K562 (cell line): ENCODE results near the gene CTAGE1. TPM values are rescaled to one million over a fixed set of nuclear protein-coding genes. Genes with fewer than 3 reads are reported as not detected.

Experiments used
- ATAC-seq: fragments of 200-7000 bp; cut with Tn5 transposase; 3 replicates; pipeline ENCODE4 v1.9.1; 2020; ENCODE audit warnings: moderate library complexity
- BruUV-seq: library from RNA; stranded (reverse); fragments of 400-500 nt; replicated peaks from 2 replicates; lab custom pipeline; 2021; lab: Mats Ljungman, UMichigan
- CTCF ChIA-PET: fragments of 300-600 bp; formaldehyde crosslinking; extraction: SDS; loops from one replicate; lab custom pipeline; 2021; ENCODE audit warnings: low intra/inter-chr PET ratio; lab: Yijun Ruan, JAX
- POLR2A ChIA-PET: fragments of 300-600, 350-650 bp; sonication (Branson Sonifier 250); formaldehyde crosslinking; extraction: SDS; loops from one replicate; lab custom pipeline; 2021; ENCODE audit warnings: antibody characterized with exemption, inconsistent platforms; lab: Yijun Ruan, JAX
- DNase-seq, 4 experiments: peaks; one replicate each; pipeline versions ENCODE4 v3.0.0 to v3.0.0-alpha.2; 2011 to 2018; ENCODE audit warnings: low spot score in 3 of 4, mixed read lengths in 3 of 4; ENCODE audit errors: extremely low read depth in 1 of 4
- FAIRE-seq: peaks from 2 replicates; lab custom pipeline; 2011; peaks lifted over from hg19 to GRCh38; lab: Jason Lieb, UNC
- H2AFZ ChIP-seq: 2 replicates; pipeline ENCODE4 v1.6.0; 2011; ENCODE audit warnings: low read depth, low read length, control low read depth, inconsistent platforms
- H3K27ac ChIP-seq: fragments of 200-600 bp; 3 replicates; pipeline ENCODE4 v1.8.0; 2011; ENCODE audit warnings: low read depth, mild to moderate bottlenecking, control low read depth, inconsistent platforms, low read length, moderate library complexity, mixed read lengths; ENCODE audit errors: extremely low read depth
- H3K27me3 ChIP-seq, 2 experiments: fragments of 300-600 bp in 1 of 2; 2 replicates in 1 of 2; 3 replicates in 1 of 2; pipeline versions ENCODE4 v1.6.0 to v1.8.0; 2011; ENCODE audit warnings: inconsistent platforms in 2 of 2, low read length in 2 of 2, mild to moderate bottlenecking in 1 of 2, mixed read lengths in 1 of 2, moderate library complexity in 1 of 2; ENCODE audit not compliant: control insufficient read depth in 2 of 2, insufficient read depth in 2 of 2
- H3K36me3 ChIP-seq: fragments of 300-600 bp; 3 replicates; pipeline ENCODE4 v1.8.0; 2011; ENCODE audit warnings: mild to moderate bottlenecking, low read length, inconsistent platforms; ENCODE audit not compliant: control insufficient read depth, insufficient read depth
- H3K4me1 ChIP-seq, 2 experiments: fragments of 200-600 bp in 1 of 2; replicated peaks in 1 of 2; 2 replicates in 1 of 2; 3 replicates in 1 of 2; pipeline versions ENCODE4 v1.5.1 to v1.8.0; 2011; ENCODE audit warnings: inconsistent platforms in 2 of 2, low read length in 2 of 2, mild to moderate bottlenecking in 1 of 2, mixed read lengths in 1 of 2, moderate library complexity in 1 of 2; ENCODE audit not compliant: control insufficient read depth in 2 of 2, insufficient read depth in 2 of 2
- H3K4me2 ChIP-seq: 2 replicates; pipeline ENCODE4 v1.6.1; 2011; ENCODE audit warnings: low read length, control low read depth, inconsistent platforms, mixed read lengths; ENCODE audit not compliant: insufficient read depth
- H3K4me3 ChIP-seq: fragments of 200-600 bp; sonication (generic), shearing (Covaris generic); 2 replicates; pipeline ENCODE4 v1.5.1; 2016; ENCODE audit warnings: control low read depth, inconsistent platforms
- H3K79me2 ChIP-seq: fragments of 200-600 bp; 3 replicates; pipeline ENCODE4 v1.8.0; 2011; ENCODE audit warnings: low read length, inconsistent platforms; ENCODE audit not compliant: control insufficient read depth, insufficient read depth
- H3K9ac ChIP-seq, 2 experiments: 2 replicates each; pipeline versions ENCODE4 v1.6.0 to v1.6.1; 2011; ENCODE audit warnings: low read depth in 2 of 2, low read length in 2 of 2, control low read depth in 1 of 2, inconsistent platforms in 1 of 2, mild to moderate bottlenecking in 1 of 2, mixed read lengths in 1 of 2; ENCODE audit not compliant: insufficient read depth in 1 of 2
- H3K9me1 ChIP-seq: one replicate; pipeline ENCODE4 v1.6.0; 2011; ENCODE audit warnings: inconsistent platforms, mild to moderate bottlenecking, low read length, moderate library complexity; ENCODE audit not compliant: control insufficient read depth, insufficient read depth
- H3K9me3 ChIP-seq: replicated peaks from 2 replicates; pipeline ENCODE4 v1.5.1; 2011; ENCODE audit warnings: low read depth, low read length, inconsistent platforms; ENCODE audit not compliant: control insufficient read depth, insufficient read depth
- H4K20me1 ChIP-seq: replicated peaks from 2 replicates; pipeline ENCODE4 v1.6.1; 2011; ENCODE audit warnings: low read length, inconsistent platforms, mixed read lengths; ENCODE audit not compliant: control insufficient read depth, insufficient read depth
- ATF4 ChIP-seq: fragments of 450-650 bp; formaldehyde crosslinking; IDR thresholded peaks from 2 replicates; pipeline ENCODE4 v1.4.0; 2022; ENCODE audit warnings: mild to moderate bottlenecking, moderate library complexity
- CHD1 ChIP-seq: fragments of 200-600 bp; sonication (generic); IDR thresholded peaks from one replicate; pipeline ENCODE4 v1.6.1; 2012; ENCODE audit warnings: mild to moderate bottlenecking, moderate library complexity, low read length, inconsistent platforms
- ELF1 ChIP-seq: fragments of 200-800 bp; sonication (Bioruptor generic); IDR thresholded peaks from 2 replicates; pipeline ENCODE4 v1.6.1; 2016; ENCODE audit warnings: missing genetic modification characterization, missing compliant biosample characterization
- HMGXB4 ChIP-seq: sonication (generic); formaldehyde crosslinking; IDR thresholded peaks from 2 replicates; pipeline ENCODE4 v1.8.1; 2023; ENCODE audit warnings: mild to moderate bottlenecking, missing genetic modification reagents
- HNRNPL ChIP-seq: fragments of 200-400 bp; formaldehyde crosslinking; IDR thresholded peaks from 2 replicates; pipeline ENCODE4 v1.6.1; 2017; ENCODE audit warnings: low read depth, mild to moderate bottlenecking, low read length
- KAT7 ChIP-seq: sonication (generic); formaldehyde crosslinking; IDR thresholded peaks from 2 replicates; pipeline ENCODE4 v1.8.0; 2022; ENCODE audit warnings: missing genetic modification reagents, mild to moderate bottlenecking, borderline replicate concordance
- NCOA4 ChIP-seq: fragments of 450-650 bp; IDR thresholded peaks from 2 replicates; pipeline ENCODE4 v1.6.1; 2018; ENCODE audit warnings: mild to moderate bottlenecking; ENCODE audit not compliant: partially characterized antibody
- RUNX1 ChIP-seq: sonication (generic); IDR thresholded peaks from 2 replicates; pipeline ENCODE4 v1.6.1; 2016; ENCODE audit warnings: antibody characterized with exemption, low read depth
- SRSF9 ChIP-seq: fragments of 200-400 bp; formaldehyde crosslinking; IDR thresholded peaks from 2 replicates; pipeline ENCODE4 v1.6.1; 2017; ENCODE audit warnings: low read depth, low read length, borderline replicate concordance
- THRA ChIP-seq: fragments of 450-650 bp; IDR thresholded peaks from 2 replicates; pipeline ENCODE4 v1.6.1; 2017; ENCODE audit warnings: mild to moderate bottlenecking, moderate library complexity
- USF2 ChIP-seq: sonication (generic); formaldehyde crosslinking; IDR thresholded peaks from 2 replicates; pipeline ENCODE4 v1.5.0; 2020; ENCODE audit warnings: missing genetic modification reagents
- ZFPM2 ChIP-seq: fragments of 250-450 bp; sonication (Bioruptor Pico); IDR thresholded peaks from 2 replicates; pipeline ENCODE4 v1.5.1; 2022; ENCODE audit warnings: mild to moderate bottlenecking
- ZNF408 ChIP-seq: fragments of 250-450 bp; sonication (Bioruptor Pico); IDR thresholded peaks from 2 replicates; pipeline ENCODE4 v1.4.0; 2020; ENCODE audit warnings: low read depth, mild to moderate bottlenecking, moderate library complexity
- ZNF655 ChIP-seq: fragments of 250-450 bp; sonication (Bioruptor Pico); IDR thresholded peaks from 2 replicates; pipeline ENCODE4 v1.5.0; 2021
- WGBS: fragments of 100-300 bp; shearing (Covaris generic); methylation state at CpG from one replicate; pipeline ENCODE4 v1.1.6; 2016; ENCODE audit warnings: low coverage, mixed read lengths; ENCODE audit not compliant: insufficient coverage; ENCODE audit errors: missing lambda C conversion rate; 5-methylcytosine and 5-hydroxymethylcytosine counted together
- in situ Hi-C: fragments of 300-500 bp; cut with MboI; formaldehyde crosslinking; loops from 4 replicates; pipeline ENCODE4 v1.15.0; 2018; ENCODE audit warnings: inconsistent platforms, mixed read lengths
- intact Hi-C: fragments of 100-400 bp; cut with micrococcal nuclease; formaldehyde crosslinking; loops from 2 replicates; pipeline ENCODE4 v1.14.2; 2022
- polyA plus RNA-seq, 8 experiments: library from polyadenylated mRNA; depleted of rRNA in 4 of 8; stranded (reverse) in 5 of 8; unstranded in 3 of 8; fragments of >200 nt; fragmentation: Nextera tagmentation in 2 of 8; fragmentation: Illumina TruSeq in 1 of 8; extraction: Ambion mirVana in 2 of 8; extraction: Trizol in 1 of 8; gene quantifications; 2 replicates each; pipeline versions ENCODE4 v1.2.1 to v1.2.3, GENCODE V29; 2011 to 2014; ENCODE audit warnings: inconsistent platforms in 1 of 8, missing spikeins in 1 of 8
- total RNA-seq, 7 experiments: library from RNA; depleted of rRNA in 6 of 7; stranded (reverse); fragments of >200 nt in 6 of 7; fragmentation: Illumina TruSeq in 2 of 7; extraction: Trizol in 2 of 7; gene quantifications; 2 replicates each; pipeline versions ENCODE4 v1.2.1 to v1.2.3, GENCODE V29; 2011 to 2021; ENCODE audit warnings: low replicate concordance in 1 of 7

Gene CTAGE1
- total and polyA plus RNA-seq, 9 of the 15 experiments (the other 6 are each of a cell fraction or from before 2014, with no cell fraction given): not detected

GRCh38 chr18:22422909-22423548 lies 5.3 kb upstream of the CTAGE1 start:
- no peak for FAIRE-seq
- in situ Hi-C loops (no loop called here), intact Hi-C loops (no loop called here)
- no peak for DNase-seq
- no peaks in the 10 kb centered on the region for H3K79me2 ChIP-seq
- no peak for ATAC-seq
- H3K4me3 ChIP-seq: no peak overlapping the region
- no peak overlapping the region for H2AFZ ChIP-seq
- TF ChIP-seq RUNX1 (no peak), ZNF408 (CRISPR knock-in tag) (no peak), USF2 (no peak), ATF4 (no peak), HNRNPL (no peak), SRSF9 (no peak), ZNF655 (CRISPR knock-in tag) (no peak), ZFPM2 (CRISPR knock-in tag) (no peak), HMGXB4 (CRISPR knock-in tag) (no peak), KAT7 (CRISPR knock-in tag) (no peak), NCOA4 (no peak), THRA (no peak), CHD1 (no peak), ELF1 (no peak)
- no peaks in the 10 kb centered on the region for H3K9me1 ChIP-seq
- H4K20me1 ChIP-seq: no peaks in the 10 kb centered on the region
- ChIA-PET CTCF (no interaction called here), POLR2A (interaction anchor here (0.7 kb wide), 1 partner anchor 68 kb away, joined by 3 read pairs; no protein-coding TSS in a partner anchor)
- peaks cover 5 to 22% of the 10 kb centered on the region in 2 experiments for H3K27me3 ChIP-seq
- no peak overlapping the region for H3K4me2 ChIP-seq
- H3K9me3 ChIP-seq: no peaks in the 10 kb centered on the region; the same call in 1 of the 2 replicates
- no TSS peak for BruUV-seq
- no peaks in the 10 kb centered on the region for H3K4me1 ChIP-seq
- no peaks in the 10 kb centered on the region for H3K36me3 ChIP-seq
- no peak overlapping the region for H3K27ac ChIP-seq
- under 1% methylated on average over 9 of the region's 9 CpGs for WGBS
- no peak overlapping the region for H3K9ac ChIP-seq
